ENCODE data around the gene RASD1.

GRCh38 chr17:17519886-17520285 is 23.7 kb upstream of the RASD1 start:
- TF ChIP-seq CTCF (IDR thresholded peaks at IDR 0.05; ENCODE audit: insufficient read depth, low read length) (no peak), POLR2AphosphoS5 (IDR thresholded peaks at IDR 0.05; ENCODE audit: low read depth) (no peak)

All from HL-60 (cell line).